Erythroblast (primary cell): Measurements from ENCODE around the gene KCTD7.

ENCODE experiments used
- GATA1 ChIP-seq: IDR thresholded peaks from 2 replicates; pipeline ENCODE4 v1.6.1; 2011; ENCODE audit warnings: low read depth, mild to moderate bottlenecking, control low read depth, low read length, moderate library complexity
- POLR2A ChIP-seq: IDR thresholded peaks from 2 replicates; pipeline ENCODE4 v1.6.1; 2011; ENCODE audit warnings: mild to moderate bottlenecking, low read length

DNA sequence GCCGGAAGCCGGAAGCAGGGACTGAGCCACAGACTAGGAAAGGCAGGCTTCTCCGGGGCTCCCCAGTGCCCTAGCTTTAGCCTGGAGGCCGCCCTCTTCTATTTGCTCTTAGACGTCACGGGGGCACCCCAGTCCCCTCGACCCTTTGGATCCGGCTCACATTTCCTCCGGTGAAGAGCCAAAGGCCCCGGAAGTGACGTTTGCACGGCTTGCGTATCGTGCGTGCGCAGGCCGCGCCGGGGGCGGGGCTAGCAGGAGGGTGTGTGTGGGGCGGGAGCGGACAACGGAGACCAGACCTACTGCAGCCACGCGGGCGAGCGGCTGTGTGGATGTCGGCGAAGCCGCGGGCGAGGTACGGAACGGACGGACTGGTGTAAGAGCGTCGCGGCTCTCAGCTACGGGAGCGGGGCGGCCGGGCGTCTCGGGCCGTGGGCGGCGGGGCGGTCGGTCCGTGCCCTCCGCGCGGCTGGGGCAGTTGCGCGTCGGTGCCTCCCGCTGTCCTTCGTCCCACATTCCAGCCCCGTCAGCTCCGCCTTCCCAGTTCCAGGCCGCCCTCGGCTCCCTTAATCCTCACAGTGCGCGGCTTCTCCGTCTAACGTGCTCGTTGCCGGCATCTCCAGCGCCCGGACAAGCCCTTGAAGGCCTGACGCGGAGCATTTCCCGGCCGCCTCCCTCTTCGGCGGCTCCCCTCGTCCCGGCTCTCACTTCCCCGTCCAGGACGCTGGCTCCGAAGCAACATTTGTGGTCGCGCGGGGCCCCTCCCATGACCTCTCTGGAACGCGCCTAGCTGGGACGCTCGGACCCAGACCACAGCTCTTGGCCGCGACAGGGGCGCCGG, 25.8 kb downstream of the KCTD7 start:
- TF ChIP-seq POLR2A = peak; percentile 95
- TF ChIP-seq GATA1 = no peak
